GM12878 (cell line): Measurements from ENCODE around the gene PCYOX1L.

Experiments used
- BACH1 ChIP-seq: fragments of 450-650 bp; IDR thresholded peaks from 2 replicates; pipeline ENCODE4 v1.6.1; 2017; ENCODE audit warnings: mild to moderate bottlenecking, borderline replicate concordance
- HCFC1 ChIP-seq: fragments of 150-350 bp; IDR thresholded peaks from 2 replicates; pipeline ENCODE4 v1.6.1; 2014; ENCODE audit warnings: low read length
- HDGF ChIP-seq: fragments of 450-650 bp; IDR thresholded peaks from 2 replicates; pipeline ENCODE4 v1.6.1; 2016; ENCODE audit warnings: antibody characterized with exemption
- MXI1 ChIP-seq: fragments of 150-350 bp; IDR thresholded peaks from 2 replicates; pipeline ENCODE4 v1.6.1; 2011; ENCODE audit warnings: low read depth, mild to moderate bottlenecking, inconsistent platforms, low read length, improper control_type of control experiment
- NR2C2 ChIP-seq: IDR thresholded peaks from 2 replicates; pipeline ENCODE4 v1.6.1; 2011; ENCODE audit warnings: borderline replicate concordance, low read depth; ENCODE audit not compliant: control insufficient read depth, insufficient read length
- POLR2A ChIP-seq: IDR thresholded peaks from 2 replicates; pipeline ENCODE4 v1.6.1; 2011; ENCODE audit warnings: low read depth, mild to moderate bottlenecking, low read length
- ZNF274 ChIP-seq: IDR thresholded peaks from one replicate; pipeline ENCODE4 v1.8.0; 2011; ENCODE audit not compliant: insufficient read length, insufficient read depth
- TF ChIP-seq, protein P1 (sequence below), 3 experiments: IDR thresholded peaks in 2 of 3; conservative IDR thresholded peaks in 1 of 3; 2 replicates each; pipeline ENCODE4 v1.5.1; 2011; ENCODE audit warnings: low read depth in 3 of 3, low read length in 3 of 3, mild to moderate bottlenecking in 3 of 3, control low read depth in 2 of 3, moderate library complexity in 2 of 3, inconsistent platforms in 1 of 3, mixed read lengths in 1 of 3; ENCODE audit not compliant: control insufficient read depth in 2 of 3, insufficient read depth in 1 of 3; ENCODE audit errors: extremely low read depth in 1 of 3
- TF ChIP-seq, protein P2 (sequence below): IDR thresholded peaks from 2 replicates; pipeline ENCODE4 v1.6.1; 2012; ENCODE audit warnings: low read depth, low read length, improper control_type of control experiment

DNA sequence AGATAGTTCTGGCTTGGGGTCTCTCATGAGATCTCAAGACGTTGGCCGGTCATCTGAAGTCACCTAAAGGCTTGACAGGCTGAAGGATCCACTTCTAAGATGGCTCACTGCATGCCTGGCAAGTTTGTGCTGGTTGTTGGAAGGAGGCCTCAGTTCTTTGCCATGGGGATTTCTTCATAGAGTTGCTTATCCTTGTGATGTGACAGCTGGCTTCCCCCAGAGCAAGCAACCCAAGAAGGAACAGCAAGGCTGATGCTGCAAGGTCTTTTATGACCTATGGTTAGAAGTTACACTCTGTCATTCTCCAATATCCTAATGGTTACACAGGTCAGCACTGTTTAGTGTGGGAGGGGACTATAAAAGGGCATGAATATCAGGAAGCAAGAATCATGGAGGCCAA is 33.2 kb upstream of the PCYOX1L start:
- TF ChIP-seq NR2C2 (no peak), ZNF274 (no peak), BACH1 (no peak), POLR2A (no peak), HDGF (no peak), HCFC1 (no peak), MXI1 (no peak)
- TF ChIP-seq, protein P1, sequence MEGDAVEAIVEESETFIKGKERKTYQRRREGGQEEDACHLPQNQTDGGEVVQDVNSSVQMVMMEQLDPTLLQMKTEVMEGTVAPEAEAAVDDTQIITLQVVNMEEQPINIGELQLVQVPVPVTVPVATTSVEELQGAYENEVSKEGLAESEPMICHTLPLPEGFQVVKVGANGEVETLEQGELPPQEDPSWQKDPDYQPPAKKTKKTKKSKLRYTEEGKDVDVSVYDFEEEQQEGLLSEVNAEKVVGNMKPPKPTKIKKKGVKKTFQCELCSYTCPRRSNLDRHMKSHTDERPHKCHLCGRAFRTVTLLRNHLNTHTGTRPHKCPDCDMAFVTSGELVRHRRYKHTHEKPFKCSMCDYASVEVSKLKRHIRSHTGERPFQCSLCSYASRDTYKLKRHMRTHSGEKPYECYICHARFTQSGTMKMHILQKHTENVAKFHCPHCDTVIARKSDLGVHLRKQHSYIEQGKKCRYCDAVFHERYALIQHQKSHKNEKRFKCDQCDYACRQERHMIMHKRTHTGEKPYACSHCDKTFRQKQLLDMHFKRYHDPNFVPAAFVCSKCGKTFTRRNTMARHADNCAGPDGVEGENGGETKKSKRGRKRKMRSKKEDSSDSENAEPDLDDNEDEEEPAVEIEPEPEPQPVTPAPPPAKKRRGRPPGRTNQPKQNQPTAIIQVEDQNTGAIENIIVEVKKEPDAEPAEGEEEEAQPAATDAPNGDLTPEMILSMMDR (IDR thresholded peaks at IDR 0.05 in 2 of 3, conservative IDR thresholded peaks at IDR 0.05 in 1 of 3; ENCODE audit: control insufficient read depth in 2 of 3, extremely low read depth in 1 of 3, insufficient read depth in 1 of 3, low read depth in 3 of 3, low read length in 3 of 3), result no peak
- TF ChIP-seq, protein P2, sequence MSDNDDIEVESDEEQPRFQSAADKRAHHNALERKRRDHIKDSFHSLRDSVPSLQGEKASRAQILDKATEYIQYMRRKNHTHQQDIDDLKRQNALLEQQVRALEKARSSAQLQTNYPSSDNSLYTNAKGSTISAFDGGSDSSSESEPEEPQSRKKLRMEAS, result no peak
